ENCODE measurements around the gene CCDC12. TPM values are rescaled to one million over a fixed set of nuclear protein-coding genes. Genes with fewer than 3 reads are reported as not detected.

CCDC12 gene
- total and polyA plus RNA-seq, 9 of the 15 experiments (the other 6 are each of a cell fraction or from before 2014, with no cell fraction given), result 8.9 to 201 (median 86.9) TPM

GRCh38 chr3:46908986-46909534, 67.5 kb downstream of the CCDC12 start:
- no peak for ATAC-seq
- in situ Hi-C loops (cut with MboI), result no loop called here
- POLR2A ChIA-PET, result interaction anchor here (0.6 to 1.4 kb wide), 8 partner anchors 10 to 309 kb away, joined by 3 to 5 read pairs (median 4); no protein-coding TSS in a partner anchor

GRCh38 chr3:46908294-46908985, 68.1 kb downstream of the CCDC12 start:
- Histone ChIP-seq H2AFZ (ENCODE audit: low read depth, low read length) (no peak overlapping the region), H3K9me3 (replicated peaks; ENCODE audit: control insufficient read depth, insufficient read depth, low read depth, low read length) (no peaks in the 10 kb centered on the region), H3K4me1 (replicated peaks in 1 of 2; ENCODE audit: control insufficient read depth in 2 of 2, insufficient read depth in 2 of 2, low read length in 2 of 2) (peaks cover 0 to 32% of the 10 kb centered on the region in 2 experiments; a peak in 4 of 5 replicates), H3K9ac (ENCODE audit: insufficient read depth in 1 of 2, low read depth in 2 of 2, low read length in 2 of 2) (peak overlapping the region in 1 of 2 experiments; percentile 54; a peak in 1 of 4 replicates), H3K4me3 (no peak overlapping the region), H3K79me2 (ENCODE audit: control insufficient read depth, insufficient read depth, low read length) (no peaks in the 10 kb centered on the region), H3K36me3 (ENCODE audit: control insufficient read depth, insufficient read depth, low read length) (no peaks in the 10 kb centered on the region), H3K9me1 (ENCODE audit: control insufficient read depth, insufficient read depth, low read length) (peaks cover 4% of the 10 kb centered on the region), H3K27ac (ENCODE audit: extremely low read depth, low read depth, low read length) (no peak overlapping the region), H4K20me1 (replicated peaks; ENCODE audit: control insufficient read depth, insufficient read depth, low read length) (no peaks in the 10 kb centered on the region; the same call in none of the 2 replicates), H3K27me3 (ENCODE audit: control insufficient read depth in 2 of 2, insufficient read depth in 2 of 2, low read length in 2 of 2) (peaks cover 0 to 14% of the 10 kb centered on the region in 2 experiments; a peak in 2 of 5 replicates), H3K4me2 (ENCODE audit: insufficient read depth, low read length) (no peak overlapping the region)
- 34% methylated on average over 24 of the region's 24 CpGs for WGBS (ENCODE audit: insufficient coverage, low coverage, missing lambda C conversion rate)
- FAIRE-seq (no peak), ATAC-seq (no peak), DNase-seq (ENCODE audit: extremely low read depth in 1 of 4, low spot score in 3 of 4) (no peak)
- ChIA-PET CTCF (ENCODE audit: low intra/inter-chr PET ratio) (interaction anchor here (0.8 to 1.5 kb wide), 3 partner anchors 39 to 203 kb away, joined by 3 to 16 read pairs (median 3); no protein-coding TSS in a partner anchor), POLR2A (interaction anchor here (0.6 to 1.4 kb wide), 3 partner anchors 15 to 102 kb away, joined by 3 to 4 read pairs (median 3); no protein-coding TSS in a partner anchor)
- intact Hi-C loops (cut with micrococcal nuclease) (loop anchor here (2.0 kb wide), 1 partner anchor 454 kb away; no protein-coding TSS in a partner anchor), in situ Hi-C loops (cut with MboI) (no loop called here)
- no TSS peak for BruUV-seq (replicated peaks)
- TF ChIP-seq, protein P1, sequence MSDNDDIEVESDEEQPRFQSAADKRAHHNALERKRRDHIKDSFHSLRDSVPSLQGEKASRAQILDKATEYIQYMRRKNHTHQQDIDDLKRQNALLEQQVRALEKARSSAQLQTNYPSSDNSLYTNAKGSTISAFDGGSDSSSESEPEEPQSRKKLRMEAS (CRISPR knock-in tag; IDR thresholded peaks at IDR 0.05), result 0 out of 2 replicates have a peak, but pooled peaks have one; percentile 39
- TF ChIP-seq FOXK2 (conservative IDR thresholded peaks at IDR 0.05 in 1 of 2, IDR thresholded peaks at IDR 0.05 in 1 of 2; ENCODE audit: low read depth in 2 of 2), result 0 out of 4 replicates have a peak, but pooled peaks of 1 of the 2 experiments have one; percentile 4
- TF ChIP-seq, protein P2, sequence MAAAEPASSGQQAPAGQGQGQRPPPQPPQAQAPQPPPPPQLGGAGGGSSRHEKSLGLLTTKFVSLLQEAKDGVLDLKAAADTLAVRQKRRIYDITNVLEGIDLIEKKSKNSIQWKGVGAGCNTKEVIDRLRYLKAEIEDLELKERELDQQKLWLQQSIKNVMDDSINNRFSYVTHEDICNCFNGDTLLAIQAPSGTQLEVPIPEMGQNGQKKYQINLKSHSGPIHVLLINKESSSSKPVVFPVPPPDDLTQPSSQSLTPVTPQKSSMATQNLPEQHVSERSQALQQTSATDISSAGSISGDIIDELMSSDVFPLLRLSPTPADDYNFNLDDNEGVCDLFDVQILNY (CRISPR knock-in tag; IDR thresholded peaks at IDR 0.05), result no peak
- no peak for TF ChIP-seq LCOR (CRISPR knock-in tag; IDR thresholded peaks at IDR 0.05)
- TF ChIP-seq CLOCK (CRISPR knock-in tag; IDR thresholded peaks at IDR 0.05; ENCODE audit: borderline replicate concordance), result no peak

More at GRCh38 chr3:46908986-46909534, 67.5 kb downstream of the CCDC12 start:
- H3K4me3 ChIP-seq, result no peak overlapping the region
- peak overlapping the region; percentile 79 for H2AFZ ChIP-seq (ENCODE audit: low read depth, low read length)
- H3K9me1 ChIP-seq (ENCODE audit: control insufficient read depth, insufficient read depth, low read length), result peaks cover 4% of the 10 kb centered on the region
- intact Hi-C loops (cut with micrococcal nuclease), result loop anchor here (1.0 to 2.0 kb wide), 3 partner anchors 43 to 454 kb away; no protein-coding TSS in a partner anchor
- no peaks in the 10 kb centered on the region for H3K79me2 ChIP-seq (ENCODE audit: control insufficient read depth, insufficient read depth, low read length)
- BruUV-seq (replicated peaks), result no TSS peak
- FAIRE-seq (no peak), DNase-seq (ENCODE audit: extremely low read depth in 1 of 4, low spot score in 3 of 4) (no peak)
- H3K9me3 ChIP-seq (replicated peaks; ENCODE audit: control insufficient read depth, insufficient read depth, low read depth, low read length), result no peaks in the 10 kb centered on the region
- H3K27me3 ChIP-seq (ENCODE audit: control insufficient read depth in 2 of 2, insufficient read depth in 2 of 2, low read length in 2 of 2), result peaks cover 0 to 10% of the 10 kb centered on the region in 2 experiments; a peak in 2 of 5 replicates
- peak overlapping the region in 1 of 2 experiments; percentile 81; a peak in 2 of 4 replicates for H3K9ac ChIP-seq (ENCODE audit: insufficient read depth in 1 of 2, low read depth in 2 of 2, low read length in 2 of 2)
- H3K36me3 ChIP-seq (ENCODE audit: control insufficient read depth, insufficient read depth, low read length), result no peaks in the 10 kb centered on the region
- peak overlapping the region; percentile 40 for H3K4me2 ChIP-seq (ENCODE audit: insufficient read depth, low read length)
- WGBS (ENCODE audit: insufficient coverage, low coverage, missing lambda C conversion rate), result 36% methylated on average over 8 of the region's 8 CpGs
- H3K27ac ChIP-seq (ENCODE audit: extremely low read depth, low read depth, low read length), result no peak overlapping the region
- CTCF ChIA-PET (ENCODE audit: low intra/inter-chr PET ratio), result interaction anchor here (0.8 to 1.5 kb wide), 5 partner anchors 40 to 204 kb away, joined by 3 to 16 read pairs (median 3); no protein-coding TSS in a partner anchor
- TF ChIP-seq EZH2 (IDR thresholded peaks at IDR 0.05; ENCODE audit: borderline replicate concordance, low read depth, low read length), result no peak
- TF ChIP-seq KLF1 (tag; IDR thresholded peaks at IDR 0.05), result 0 out of 2 replicates have a peak, but pooled peaks have one; percentile 16
- no peak for TF ChIP-seq TOE1 (IDR thresholded peaks at IDR 0.05; ENCODE audit: borderline replicate concordance)
- TF ChIP-seq TOE1 (CRISPR knock-in tag; IDR thresholded peaks at IDR 0.05; ENCODE audit: borderline replicate concordance, low read depth), result no peak
- peaks cover 0 to 28% of the 10 kb centered on the region in 2 experiments; a peak in 3 of 5 replicates for H3K4me1 ChIP-seq (replicated peaks in 1 of 2; ENCODE audit: control insufficient read depth in 2 of 2, insufficient read depth in 2 of 2, low read length in 2 of 2)
- H4K20me1 ChIP-seq (replicated peaks; ENCODE audit: control insufficient read depth, insufficient read depth, low read length), result no peaks in the 10 kb centered on the region; the same call in none of the 2 replicates
